Measurements from ENCODE around the gene COPS3. TPM values are rescaled to one million over a fixed set of nuclear protein-coding genes. Genes with fewer than 3 reads are reported as not detected.

COPS3 gene
- total and polyA plus RNA-seq, 2 experiments from 2014 or later = 51.1 to 123 TPM

- no peak for DNase-seq (ENCODE audit: low read depth in 1 of 2, low spot score in 1 of 2)
- peaks cover 32% of the 10 kb centered on the region for H3K36me3 ChIP-seq
- TF ChIP-seq, protein P1, sequence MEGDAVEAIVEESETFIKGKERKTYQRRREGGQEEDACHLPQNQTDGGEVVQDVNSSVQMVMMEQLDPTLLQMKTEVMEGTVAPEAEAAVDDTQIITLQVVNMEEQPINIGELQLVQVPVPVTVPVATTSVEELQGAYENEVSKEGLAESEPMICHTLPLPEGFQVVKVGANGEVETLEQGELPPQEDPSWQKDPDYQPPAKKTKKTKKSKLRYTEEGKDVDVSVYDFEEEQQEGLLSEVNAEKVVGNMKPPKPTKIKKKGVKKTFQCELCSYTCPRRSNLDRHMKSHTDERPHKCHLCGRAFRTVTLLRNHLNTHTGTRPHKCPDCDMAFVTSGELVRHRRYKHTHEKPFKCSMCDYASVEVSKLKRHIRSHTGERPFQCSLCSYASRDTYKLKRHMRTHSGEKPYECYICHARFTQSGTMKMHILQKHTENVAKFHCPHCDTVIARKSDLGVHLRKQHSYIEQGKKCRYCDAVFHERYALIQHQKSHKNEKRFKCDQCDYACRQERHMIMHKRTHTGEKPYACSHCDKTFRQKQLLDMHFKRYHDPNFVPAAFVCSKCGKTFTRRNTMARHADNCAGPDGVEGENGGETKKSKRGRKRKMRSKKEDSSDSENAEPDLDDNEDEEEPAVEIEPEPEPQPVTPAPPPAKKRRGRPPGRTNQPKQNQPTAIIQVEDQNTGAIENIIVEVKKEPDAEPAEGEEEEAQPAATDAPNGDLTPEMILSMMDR (IDR thresholded peaks at IDR 0.05; ENCODE audit: low read depth, low read length) = no peak
- H3K4me1 ChIP-seq (ENCODE audit: low read depth) = no peaks in the 10 kb centered on the region
- no peaks in the 10 kb centered on the region for H3K27me3 ChIP-seq
- no peaks in the 10 kb centered on the region for H3K9me3 ChIP-seq (ENCODE audit: low read depth)
- H3K4me3 ChIP-seq = no peak overlapping the region
- no peak overlapping the region for H3K27ac ChIP-seq
Measured at GRCh38 chr17:17214646-17215436, 66.2 kb downstream of the COPS3 start.

- Histone ChIP-seq H3K4me3 (no peak overlapping the region), H3K27ac (no peak overlapping the region), H3K9me3 (ENCODE audit: low read depth) (no peaks in the 10 kb centered on the region), H3K27me3 (no peaks in the 10 kb centered on the region), H3K4me1 (ENCODE audit: low read depth) (no peaks in the 10 kb centered on the region), H3K36me3 (peaks cover 29% of the 10 kb centered on the region)
- TF ChIP-seq, protein P1 (IDR thresholded peaks at IDR 0.05; ENCODE audit: low read depth, low read length) = no peak
- DNase-seq (ENCODE audit: low read depth in 1 of 2, low spot score in 1 of 2) = no peak
Measured at GRCh38 chr17:17213775-17214174, 67.3 kb downstream of the COPS3 start.

DNA sequence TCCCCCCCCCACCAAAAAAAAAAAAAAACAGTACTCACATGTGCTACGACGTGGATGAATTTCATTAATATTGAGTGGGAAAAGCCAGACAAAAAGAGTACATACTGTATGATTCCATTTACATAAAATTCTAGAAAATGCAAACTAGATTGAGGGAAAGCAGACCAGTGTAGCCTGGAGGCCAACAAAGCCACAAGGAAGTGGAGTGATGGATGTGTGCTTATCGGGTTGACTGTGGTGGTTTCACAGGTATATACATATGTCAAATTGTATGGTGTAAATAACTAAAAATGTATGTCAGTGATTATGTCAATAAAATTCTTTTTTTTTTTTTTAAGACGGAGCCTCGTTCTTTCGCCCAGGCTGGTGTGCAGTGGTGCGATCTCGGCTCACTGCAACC, 73.0 kb downstream of the COPS3 start:
- no peak overlapping the region for H3K4me3 ChIP-seq
- TF ChIP-seq, protein P1 (IDR thresholded peaks at IDR 0.05; ENCODE audit: low read depth, low read length) = no peak
- H3K9me3 ChIP-seq (ENCODE audit: low read depth) = no peaks in the 10 kb centered on the region
- no peak for DNase-seq (ENCODE audit: low read depth in 1 of 2, low spot score in 1 of 2)
- H3K36me3 ChIP-seq = peaks cover 2% of the 10 kb centered on the region
- H3K27me3 ChIP-seq = no peaks in the 10 kb centered on the region
- H3K4me1 ChIP-seq (ENCODE audit: low read depth) = no peaks in the 10 kb centered on the region
- H3K27ac ChIP-seq = no peak overlapping the region

DNA sequence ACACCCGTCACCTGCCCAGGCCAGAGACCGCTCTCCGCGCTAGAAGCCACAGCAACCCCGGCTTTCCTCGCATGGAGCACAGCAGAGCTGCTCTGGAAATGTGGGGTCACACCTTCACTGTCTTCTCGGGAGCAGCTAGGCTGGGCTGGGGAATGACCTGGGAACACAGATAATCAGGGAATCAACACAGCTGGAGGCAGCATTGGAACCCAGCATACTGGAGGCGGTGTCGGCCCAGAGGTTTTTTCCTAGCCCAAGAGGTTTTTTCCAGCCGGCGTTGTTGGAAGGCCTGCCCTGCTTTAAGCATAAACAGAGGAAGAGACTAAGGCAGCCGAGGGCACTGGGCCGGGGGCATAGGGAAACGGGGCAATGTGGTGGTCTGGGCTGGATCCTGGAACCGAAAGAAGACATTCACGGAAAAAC, 74.1 kb downstream of the COPS3 start:
- Histone ChIP-seq H3K4me3 (no peak overlapping the region), H3K27ac (no peak overlapping the region), H3K4me1 (ENCODE audit: low read depth) (no peaks in the 10 kb centered on the region), H3K36me3 (no peaks in the 10 kb centered on the region), H3K9me3 (ENCODE audit: low read depth) (no peaks in the 10 kb centered on the region), H3K27me3 (no peaks in the 10 kb centered on the region)
- TF ChIP-seq, protein P1 (IDR thresholded peaks at IDR 0.05; ENCODE audit: low read depth, low read length) = no peak
- no peak for DNase-seq (ENCODE audit: low read depth in 1 of 2, low spot score in 1 of 2)

DNA sequence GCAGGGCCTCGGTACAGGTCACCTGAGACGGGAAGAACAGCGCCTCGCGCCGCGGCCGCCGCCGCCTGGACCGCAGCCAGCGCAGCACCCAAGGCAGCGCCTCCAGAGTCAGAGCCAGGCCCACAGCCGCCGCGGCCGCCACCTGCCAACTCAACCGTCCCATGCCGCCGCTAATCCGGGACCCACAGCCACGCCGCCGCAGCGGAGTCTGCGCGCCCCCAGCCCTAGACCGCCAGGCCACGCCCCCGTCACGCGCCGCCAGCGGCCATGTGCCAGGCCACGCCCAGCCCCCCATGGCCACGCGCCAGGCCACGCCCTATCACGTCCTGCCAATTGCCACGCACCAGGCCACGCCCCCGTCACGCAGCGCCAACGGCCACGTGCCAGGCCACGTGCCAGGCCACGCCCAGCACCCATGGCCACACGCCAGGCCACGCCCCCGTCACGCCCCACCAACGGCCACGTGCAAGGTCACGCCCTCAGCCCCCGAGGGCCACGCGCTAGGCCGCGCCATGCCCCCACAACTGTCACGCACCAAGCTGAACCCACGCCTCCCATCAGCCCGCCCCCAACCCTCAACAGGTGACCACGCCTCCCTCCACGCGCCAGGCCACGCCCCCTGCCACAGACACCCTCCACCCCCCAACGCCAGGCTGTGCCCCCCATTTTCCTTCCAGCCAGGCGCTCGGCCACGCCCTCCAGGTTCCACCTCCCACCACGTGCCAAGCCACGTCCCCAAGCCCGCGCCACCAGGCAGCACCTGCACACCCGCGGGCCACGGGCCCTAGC, 74.7 kb downstream of the COPS3 start, which contains the start of gene PLD6:
Gene PLD6, minus strand, starts transcription at position 210 of the 789 bp plus-strand sequence. Its CDS starts 47 bp downstream, at position 163.
- H3K27ac ChIP-seq = no peak within 1 kb of the TSS
- TF ChIP-seq, protein P1 (IDR thresholded peaks at IDR 0.05; ENCODE audit: low read depth, low read length) = no peak
- DNase-seq (ENCODE audit: low read depth in 1 of 2, low spot score in 1 of 2) = peak in 1 of 2 donors; percentile 67
- H3K9me3 ChIP-seq (ENCODE audit: low read depth) = no peaks in the 10 kb centered on the region
- no peaks in the 10 kb centered on the region for H3K4me1 ChIP-seq (ENCODE audit: low read depth)
- H3K4me3 ChIP-seq = no peak within 1 kb of the TSS
- H3K36me3 ChIP-seq = no peaks in the 10 kb centered on the region
- no peaks in the 10 kb centered on the region for H3K27me3 ChIP-seq
